IPS DF 6.9 (cell line): ENCODE results near the gene PANK4.

Source experiments
- DNase-seq: peaks from one replicate; pipeline ENCODE4 v3.0.0-alpha.2; 2013; ENCODE audit warnings: low read depth, low spot score
- H3K27ac ChIP-seq: one replicate; pipeline ENCODE4 v1.5.1; 2013; ENCODE audit warnings: low read length, control low read depth
- H3K27me3 ChIP-seq: 2 replicates; pipeline ENCODE4 v1.6.1; 2013; ENCODE audit warnings: mild to moderate bottlenecking, low read length; ENCODE audit not compliant: control insufficient read depth, insufficient read depth
- H3K36me3 ChIP-seq: 2 replicates; pipeline ENCODE4 v1.6.1; 2013; ENCODE audit warnings: low read length; ENCODE audit not compliant: control insufficient read depth, insufficient read depth
- H3K4me1 ChIP-seq: 2 replicates; pipeline ENCODE4 v1.6.1; 2013; ENCODE audit warnings: low read length; ENCODE audit not compliant: control insufficient read depth, insufficient read depth
- H3K4me3 ChIP-seq: 2 replicates; pipeline ENCODE4 v1.5.1; 2013; ENCODE audit warnings: mild to moderate bottlenecking, low read length
- H3K9me3 ChIP-seq: 2 replicates; pipeline ENCODE4 v1.6.1; 2013; ENCODE audit warnings: low read length, inconsistent platforms; ENCODE audit not compliant: control insufficient read depth, insufficient read depth
- WGBS: extraction: QIAGEN DNeasy Blood & Tissue Kit; methylation state at CpG from one replicate; pipeline ENCODE4 v1.1.7; 2013; ENCODE audit warnings: mixed read lengths, missing lambda C conversion rate; ENCODE audit not compliant: insufficient read length, insufficient coverage; 5-methylcytosine and 5-hydroxymethylcytosine counted together

The PANK4 gene

GRCh38 chr1:2566101-2567045 is 40.0 kb upstream of the PANK4 start:
- Histone ChIP-seq H3K36me3 (no peaks in the 10 kb centered on the region), H3K27ac (no peak overlapping the region), H3K27me3 (no peaks in the 10 kb centered on the region), H3K4me3 (no peak overlapping the region), H3K9me3 (no peaks in the 10 kb centered on the region), H3K4me1 (no peaks in the 10 kb centered on the region)
- no peak for DNase-seq
- no CpG with 5 or more reads among the region's 34 CpGs for WGBS

DNA sequence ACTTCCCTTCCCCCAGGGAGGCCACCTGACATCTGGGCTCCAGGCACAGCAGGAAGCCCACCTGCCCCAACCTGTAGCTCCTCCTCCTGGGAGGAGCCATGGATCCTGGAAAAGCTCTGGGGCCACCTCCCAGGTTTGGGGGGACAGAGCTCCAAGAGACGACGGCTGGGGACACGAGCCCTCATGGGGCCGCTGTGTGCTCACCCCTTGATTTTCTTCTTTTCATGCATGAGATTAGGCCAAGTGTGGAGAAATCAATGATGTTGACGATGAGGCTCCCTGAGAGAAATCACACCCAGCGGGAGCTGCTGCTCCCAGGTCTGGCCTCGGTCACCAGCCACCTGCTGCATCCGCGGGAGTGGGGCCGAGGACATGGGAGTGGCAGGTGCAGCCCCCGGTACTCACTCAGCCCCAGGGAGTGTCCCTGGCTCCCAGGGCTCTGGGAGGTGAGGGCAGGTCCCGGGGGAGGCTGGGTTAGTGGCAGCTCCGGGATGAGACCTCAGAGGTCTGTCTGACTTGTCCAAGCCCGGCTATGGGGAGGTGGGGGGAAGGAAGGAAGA is 38.5 kb upstream of the PANK4 start:
- WGBS: no CpG with 5 or more reads among the region's 14 CpGs
- H3K27me3 ChIP-seq: no peaks in the 10 kb centered on the region
- no peaks in the 10 kb centered on the region; the same call in 1 of the 2 replicates for H3K36me3 ChIP-seq

DNA sequence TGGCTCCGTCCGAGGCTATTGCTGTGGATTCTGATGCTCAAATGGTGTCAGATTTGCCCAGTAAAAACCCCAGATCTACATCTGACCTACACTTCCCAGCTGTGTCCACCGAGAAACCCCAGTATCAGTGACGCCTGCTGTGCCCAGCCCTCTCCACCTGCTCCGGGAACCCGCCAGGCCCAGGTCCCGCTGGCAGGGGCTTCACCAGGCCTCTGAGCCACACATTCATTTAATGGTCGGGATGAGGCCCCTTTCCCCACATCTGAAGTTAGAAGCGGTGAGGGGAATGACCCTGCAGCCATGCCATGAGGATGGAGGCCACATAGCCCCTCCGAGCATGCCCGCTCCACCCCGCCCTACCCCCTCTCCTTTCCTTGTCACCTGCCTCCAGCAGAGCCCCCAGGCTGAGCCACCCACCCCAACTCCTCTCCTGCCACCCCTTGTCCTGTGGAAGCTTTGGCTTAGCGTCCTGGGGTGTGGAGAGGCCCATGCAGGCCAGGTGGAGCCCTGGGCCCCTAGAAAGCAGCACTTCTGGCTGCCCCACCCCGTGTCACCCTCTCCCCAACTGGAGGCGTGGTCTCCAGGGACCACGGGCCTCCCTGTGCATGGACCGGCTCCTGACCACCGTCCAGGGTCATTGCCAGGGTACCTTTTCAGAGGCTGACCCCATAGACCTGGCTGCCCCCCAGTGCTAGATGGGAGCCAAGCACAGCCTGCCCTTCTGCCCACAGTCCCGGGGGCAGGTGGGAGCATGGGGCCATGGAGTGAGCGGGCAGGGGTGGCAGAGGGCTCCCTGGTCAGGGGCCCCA is 37.8 kb upstream of the PANK4 start:
- WGBS: no CpG with 5 or more reads among the region's 20 CpGs
- no peaks in the 10 kb centered on the region for H3K4me1 ChIP-seq
- DNase-seq: no peak
- H3K4me3 ChIP-seq: no peak overlapping the region
- no peaks in the 10 kb centered on the region; the same call in 1 of the 2 replicates for H3K36me3 ChIP-seq
- no peak overlapping the region for H3K27ac ChIP-seq
- H3K9me3 ChIP-seq: no peaks in the 10 kb centered on the region
- H3K27me3 ChIP-seq: no peaks in the 10 kb centered on the region

More for the DNA sequence above, 38.5 kb upstream of the PANK4 start:
- no peak overlapping the region for H3K4me3 ChIP-seq
- H3K9me3 ChIP-seq: no peaks in the 10 kb centered on the region
- no peak overlapping the region for H3K27ac ChIP-seq
- DNase-seq: no peak
- H3K4me1 ChIP-seq: no peaks in the 10 kb centered on the region

- Histone ChIP-seq H3K9me3 (no peaks in the 10 kb centered on the region), H3K36me3 (no peaks in the 10 kb centered on the region; the same call in 1 of the 2 replicates), H3K27ac (no peak overlapping the region), H3K4me3 (no peak overlapping the region), H3K27me3 (no peaks in the 10 kb centered on the region), H3K4me1 (no peaks in the 10 kb centered on the region; the same call in 1 of the 2 replicates)
- DNase-seq: no peak
- WGBS: no CpG with 5 or more reads among the region's 18 CpGs
Measured at GRCh38 chr1:2563205-2563604, 36.8 kb upstream of the PANK4 start.

- Histone ChIP-seq H3K9me3 (no peaks in the 10 kb centered on the region), H3K27ac (no peak overlapping the region), H3K4me1 (no peaks in the 10 kb centered on the region; the same call in 1 of the 2 replicates), H3K36me3 (no peaks in the 10 kb centered on the region; the same call in 1 of the 2 replicates), H3K4me3 (no peak overlapping the region), H3K27me3 (no peaks in the 10 kb centered on the region)
- no CpG with 5 or more reads among the region's 24 CpGs for WGBS
- DNase-seq: no peak
Measured at GRCh38 chr1:2561898-2562895, 35.8 kb upstream of the PANK4 start.

DNA sequence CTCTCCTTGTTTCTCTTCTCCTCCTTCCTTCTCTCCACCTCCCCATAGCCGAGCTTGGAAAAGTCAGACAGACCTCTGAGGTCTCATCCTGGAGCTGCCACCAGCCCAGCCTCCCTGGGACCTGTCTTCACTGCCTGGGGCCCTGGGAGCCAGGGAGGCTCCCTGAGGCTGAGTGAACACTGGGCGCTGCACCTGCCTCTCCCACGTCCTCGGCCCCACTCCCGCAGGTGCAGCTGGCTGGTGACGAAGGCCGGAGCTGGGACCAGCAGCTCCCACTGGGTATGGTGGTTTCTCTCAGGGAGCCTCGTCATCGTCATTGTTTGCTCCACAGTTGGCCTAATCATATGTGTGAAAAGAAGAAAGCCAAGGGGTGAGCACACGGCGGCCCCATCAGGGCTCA is 35.0 kb upstream of the PANK4 start:
- Histone ChIP-seq H3K27me3 (no peaks in the 10 kb centered on the region), H3K9me3 (no peaks in the 10 kb centered on the region), H3K4me3 (no peak overlapping the region), H3K27ac (no peak overlapping the region), H3K4me1 (no peaks in the 10 kb centered on the region; the same call in 1 of the 2 replicates), H3K36me3 (no peaks in the 10 kb centered on the region; the same call in 1 of the 2 replicates)
- DNase-seq: no peak
- WGBS: no CpG with 5 or more reads among the region's 11 CpGs

DNA sequence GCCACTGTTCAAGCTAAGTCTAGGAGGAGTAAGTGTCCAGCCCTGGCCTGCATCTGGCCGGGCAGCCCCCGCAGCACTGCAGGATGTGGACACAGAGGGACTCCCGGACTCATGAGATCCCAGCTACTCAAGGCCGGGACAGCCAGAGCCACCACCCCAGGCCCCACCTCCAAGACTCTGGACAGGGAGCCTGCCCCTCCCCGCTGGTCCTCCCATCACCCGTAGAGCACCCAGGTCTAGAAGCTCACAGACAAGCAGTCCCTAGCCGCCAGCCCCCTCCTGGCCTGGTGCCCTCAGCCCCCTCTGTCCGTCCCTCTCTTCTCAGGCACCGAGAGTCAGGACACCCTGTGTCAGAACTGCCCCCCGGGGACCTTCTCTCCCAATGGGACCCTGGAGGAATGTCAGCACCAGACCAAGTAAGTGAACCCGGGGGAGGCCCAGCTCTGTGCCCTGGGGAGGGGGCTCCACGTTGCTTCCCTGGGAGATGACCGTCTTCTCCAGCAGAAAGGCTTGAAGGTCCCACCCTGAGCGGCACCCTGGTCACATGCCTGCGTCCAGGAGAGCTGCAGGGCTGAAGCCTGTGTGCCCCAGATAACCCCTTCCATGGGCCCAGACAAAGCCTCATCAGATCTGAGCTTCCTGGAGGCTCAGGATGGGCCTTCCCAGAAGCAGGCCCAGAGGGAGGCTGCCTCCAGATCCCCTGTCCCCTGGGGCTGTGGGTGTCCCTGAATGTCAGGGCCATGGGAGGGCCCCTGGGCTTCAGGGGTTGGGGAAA is 34.1 kb upstream of the PANK4 start:
- Histone ChIP-seq H3K4me1 (peaks cover 1% of the 10 kb centered on the region; the same call in 1 of the 2 replicates), H3K36me3 (no peaks in the 10 kb centered on the region; the same call in 1 of the 2 replicates), H3K4me3 (no peak overlapping the region), H3K27me3 (no peaks in the 10 kb centered on the region), H3K9me3 (no peaks in the 10 kb centered on the region), H3K27ac (no peak overlapping the region)
- no peak for DNase-seq
- WGBS: no CpG with 5 or more reads among the region's 15 CpGs

GRCh38 chr1:2559509-2560298 is 33.3 kb upstream of the PANK4 start:
- Histone ChIP-seq H3K9me3 (no peaks in the 10 kb centered on the region), H3K27me3 (no peaks in the 10 kb centered on the region), H3K27ac (no peak overlapping the region), H3K4me3 (no peak overlapping the region), H3K4me1 (peaks cover 1% of the 10 kb centered on the region; the same call in 1 of the 2 replicates), H3K36me3 (no peaks in the 10 kb centered on the region; the same call in 1 of the 2 replicates)
- no CpG with 5 or more reads among the region's 35 CpGs for WGBS
- no peak for DNase-seq
